GM23248 (cell line): ENCODE measurements around the gene WDR73. TPM values are rescaled to one million over a fixed set of nuclear protein-coding genes. Genes with fewer than 3 reads are reported as not detected.

ENCODE experiments used
- DNase-seq: peaks from one replicate; pipeline ENCODE4 v3.0.0-alpha.2; 2015
- H2AFZ ChIP-seq: fragments of 200-600 bp; sonication (generic); 2 replicates; pipeline ENCODE4 v1.6.1; 2016; ENCODE audit warnings: antibody characterized with exemption
- H3F3A ChIP-seq: fragments of 200-600 bp; sonication (generic); 2 replicates; pipeline ENCODE4 v1.6.1; 2016; ENCODE audit warnings: mild to moderate bottlenecking, antibody characterized with exemption, mixed run types; ENCODE audit not compliant: insufficient read depth
- H3K27ac ChIP-seq: fragments of 200-600 bp; sonication (generic); 2 replicates; pipeline ENCODE4 v1.5.1; 2016; ENCODE audit warnings: mild to moderate bottlenecking
- H3K27me3 ChIP-seq: fragments of 200-600 bp; sonication (generic); replicated peaks from 2 replicates; pipeline ENCODE4 v1.6.1; 2016; ENCODE audit warnings: mild to moderate bottlenecking; ENCODE audit not compliant: insufficient read depth
- H3K36me3 ChIP-seq: fragments of 200-600 bp; sonication (generic); 2 replicates; pipeline ENCODE4 v1.6.1; 2016; ENCODE audit warnings: low read depth, mild to moderate bottlenecking
- H3K4me1 ChIP-seq: fragments of 200-600 bp; sonication (generic); 2 replicates; pipeline ENCODE4 v1.6.1; 2016; ENCODE audit warnings: mild to moderate bottlenecking; ENCODE audit not compliant: insufficient read depth
- H3K4me2 ChIP-seq: fragments of 200-600 bp; sonication (generic); one replicate; pipeline ENCODE4 v1.6.1; 2016; ENCODE audit warnings: mild to moderate bottlenecking; ENCODE audit not compliant: unreplicated experiment
- H3K4me3 ChIP-seq: fragments of 200-600 bp; sonication (generic); 2 replicates; pipeline ENCODE4 v1.5.1; 2016; ENCODE audit warnings: mild to moderate bottlenecking
- H3K79me2 ChIP-seq: fragments of 200-600 bp; sonication (generic); 2 replicates; pipeline ENCODE4 v1.6.1; 2016; ENCODE audit warnings: mild to moderate bottlenecking; ENCODE audit not compliant: insufficient read depth
- H3K9ac ChIP-seq: fragments of 200-600 bp; sonication (generic); 2 replicates; pipeline ENCODE4 v1.6.1; 2016; ENCODE audit warnings: mild to moderate bottlenecking
- H3K9me2 ChIP-seq: fragments of 200-600 bp; sonication (generic); 2 replicates; pipeline ENCODE4 v1.6.1; 2016; ENCODE audit warnings: mixed run types, mild to moderate bottlenecking, moderate library complexity; ENCODE audit not compliant: insufficient read depth
- H3K9me3 ChIP-seq: fragments of 200-600 bp; sonication (generic); one replicate; pipeline ENCODE4 v1.6.1; 2017; ENCODE audit warnings: low read depth
- H4K20me1 ChIP-seq: fragments of 200-600 bp; sonication (generic); 2 replicates; pipeline ENCODE4 v1.6.0; 2016; ENCODE audit not compliant: insufficient read depth
- EZH2 ChIP-seq: fragments of 200-600 bp; sonication (generic); IDR thresholded peaks from 2 replicates; pipeline ENCODE4 v1.6.1; 2018; ENCODE audit warnings: antibody characterized with exemption, mild to moderate bottlenecking; ENCODE audit not compliant: insufficient read depth, poor library complexity, severe bottlenecking
- EZH2phosphoT487 ChIP-seq: fragments of 200-600 bp; sonication (generic); IDR thresholded peaks from 2 replicates; pipeline ENCODE4 v1.6.1; 2018; ENCODE audit warnings: antibody characterized with exemption, moderate library complexity, mild to moderate bottlenecking, low read depth; ENCODE audit not compliant: insufficient read depth
- WGBS, 2 experiments: methylation state at CpG; one replicate each; pipeline ENCODE4 v1.1.6; 2015 to 2017; ENCODE audit warnings: low lambda C conversion rate in 2 of 2, low coverage in 1 of 2; ENCODE audit errors: missing lambda C conversion rate in 2 of 2; 5-methylcytosine and 5-hydroxymethylcytosine counted together
- in situ Hi-C: fragments of 300-500 bp; cut with MboI; formaldehyde crosslinking; loops from 2 replicates; pipeline ENCODE4 v1.15.0; 2020
- polyA plus RNA-seq: library from polyadenylated mRNA; unstranded; fragments of >200 nt; fragmentation: Nextera tagmentation; extraction: Ambion mirVana; gene quantifications from 2 replicates; pipeline ENCODE4 v1.2.1, GENCODE V29; 2016
- total RNA-seq: library from RNA; depleted of rRNA; stranded (reverse); fragments of >200 nt; shearing (Covaris generic); gene quantifications from 2 replicates; pipeline ENCODE4 v1.2.3, GENCODE V29; 2014

The WDR73 gene
- total and polyA plus RNA-seq, 2 experiments from 2014 or later, result 25.6 to 26.0 TPM

- no peak overlapping the region for H2AFZ ChIP-seq
- TF ChIP-seq EZH2 (no peak), EZH2phosphoT487 (no peak)
- H3K4me2 ChIP-seq, result no peak overlapping the region
- H3K79me2 ChIP-seq, result no peaks in the 10 kb centered on the region
- in situ Hi-C loops, result no loop called here
- H3F3A ChIP-seq, result no peaks in the 10 kb centered on the region
- no peaks in the 10 kb centered on the region for H3K9me2 ChIP-seq
- 94 to 96% methylated on average over 14 of the region's 14 CpGs for WGBS, 2 experiments
- no peak overlapping the region for H3K9ac ChIP-seq
- no peaks in the 10 kb centered on the region for H3K36me3 ChIP-seq
- no peaks in the 10 kb centered on the region for H3K9me3 ChIP-seq
- no peak overlapping the region for H3K4me3 ChIP-seq
- no peaks in the 10 kb centered on the region for H4K20me1 ChIP-seq
- no peak for DNase-seq
- H3K4me1 ChIP-seq, result 0 out of 2 replicates have a peak, but pooled peaks cover 6% of the 10 kb centered on the region
- no peaks in the 10 kb centered on the region for H3K27me3 ChIP-seq
- no peak overlapping the region for H3K27ac ChIP-seq
These were observed 50.3 kb downstream of the WDR73 start for GRCh38 chr15:84603630-84604379.

GRCh38 chr15:84601555-84601838 lies 52.6 kb downstream of the WDR73 start:
- TF ChIP-seq EZH2, result no peak
- no peak for TF ChIP-seq EZH2phosphoT487
- H3K27me3 ChIP-seq, result no peaks in the 10 kb centered on the region
- WGBS, 2 experiments, result 2 to 4% methylated on average over 6 of the region's 6 CpGs
- no peak overlapping the region for H3K27ac ChIP-seq
- peak overlapping the region; percentile 100 for H2AFZ ChIP-seq
- peak overlapping the region; percentile 78 for H3K9ac ChIP-seq
- peak overlapping the region; percentile 91 for H3K4me3 ChIP-seq
- no peaks in the 10 kb centered on the region for H3K9me2 ChIP-seq
- H3K79me2 ChIP-seq, result no peaks in the 10 kb centered on the region
- peak; percentile 15 for DNase-seq
- no peaks in the 10 kb centered on the region for H3K9me3 ChIP-seq
- peak overlapping the region; percentile 66 for H3K4me2 ChIP-seq
- in situ Hi-C loops, result no loop called here
- H3K36me3 ChIP-seq, result no peaks in the 10 kb centered on the region
- no peaks in the 10 kb centered on the region for H4K20me1 ChIP-seq
- H3K4me1 ChIP-seq, result 0 out of 2 replicates have a peak, but pooled peaks cover 6% of the 10 kb centered on the region
- H3F3A ChIP-seq, result no peaks in the 10 kb centered on the region

DNA sequence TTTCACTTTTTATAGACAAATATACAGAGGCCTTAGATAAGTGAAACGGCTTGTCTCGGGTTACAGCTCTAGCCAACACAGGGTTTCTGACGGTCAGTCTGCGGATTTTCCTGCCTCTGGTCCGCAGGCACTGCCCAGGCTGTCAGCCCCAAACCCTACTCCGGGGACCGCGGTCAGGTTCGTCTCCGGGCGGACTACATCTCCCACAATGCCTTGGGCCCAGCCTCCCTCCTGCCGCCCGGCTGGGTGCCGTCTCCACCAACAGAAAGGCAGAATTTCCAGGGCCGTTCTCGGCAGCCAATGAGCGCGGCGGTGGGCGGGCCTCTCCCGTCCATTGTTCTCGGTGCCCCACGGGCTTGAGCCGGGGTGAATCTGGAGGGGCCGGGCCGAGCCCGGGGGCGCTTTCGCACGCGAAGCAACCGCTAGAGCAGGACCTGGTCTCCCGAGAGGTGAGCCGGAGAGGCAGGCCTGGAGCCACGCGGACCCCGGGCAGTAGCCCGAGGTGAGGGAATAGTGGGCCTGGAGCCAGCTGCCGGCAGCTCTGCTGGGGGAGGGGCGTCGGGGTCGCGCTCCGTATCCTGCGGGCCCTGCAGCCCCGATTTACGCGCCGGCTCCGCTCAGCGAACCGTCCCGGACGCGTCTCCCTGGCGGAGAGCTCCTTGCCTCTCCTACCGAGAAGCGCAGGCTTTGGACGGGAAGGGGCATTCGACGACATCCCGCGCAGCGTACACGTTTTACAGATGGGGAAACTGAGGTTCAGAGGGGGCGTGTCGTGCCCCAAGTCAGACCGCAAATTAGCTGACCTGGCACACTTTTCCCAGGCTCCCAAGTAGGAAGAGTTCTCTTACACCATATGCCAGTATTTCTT lies 53.2 kb downstream of the WDR73 start, which contains the start of gene ZSCAN2:
ZSCAN2 (plus strand) TSS at position 323 of the 868 bp plus-strand sequence. CDS start 2,919 bp downstream, outside the sequence.
- H2AFZ ChIP-seq, result peak within 1 kb of the TSS; percentile 100
- H3K9me3 ChIP-seq, result no peaks in the 10 kb centered on the region
- H3K79me2 ChIP-seq, result no peaks in the 10 kb centered on the region
- no peaks in the 10 kb centered on the region for H3K27me3 ChIP-seq
- H3K9ac ChIP-seq, result peak within 1 kb of the TSS; percentile 78
- WGBS, 2 experiments, result 1 to 2% methylated on average over 54 to 62 of the region's 68 CpGs
- H3K36me3 ChIP-seq, result no peaks in the 10 kb centered on the region
- TF ChIP-seq EZH2phosphoT487, result no peak
- DNase-seq, result peak; percentile 98
- H3K4me1 ChIP-seq, result 0 out of 2 replicates have a peak, but pooled peaks cover 6% of the 10 kb centered on the region
- H3F3A ChIP-seq, result no peaks in the 10 kb centered on the region
- peak within 1 kb of the TSS; percentile 91 for H3K4me3 ChIP-seq
- peak within 1 kb of the TSS; percentile 91 for H3K4me2 ChIP-seq
- H4K20me1 ChIP-seq, result no peaks in the 10 kb centered on the region
- in situ Hi-C loops, result no loop called here
- peak within 1 kb of the TSS; percentile 18; the same call in 1 of the 2 replicates for H3K27ac ChIP-seq
- H3K9me2 ChIP-seq, result no peaks in the 10 kb centered on the region

DNA sequence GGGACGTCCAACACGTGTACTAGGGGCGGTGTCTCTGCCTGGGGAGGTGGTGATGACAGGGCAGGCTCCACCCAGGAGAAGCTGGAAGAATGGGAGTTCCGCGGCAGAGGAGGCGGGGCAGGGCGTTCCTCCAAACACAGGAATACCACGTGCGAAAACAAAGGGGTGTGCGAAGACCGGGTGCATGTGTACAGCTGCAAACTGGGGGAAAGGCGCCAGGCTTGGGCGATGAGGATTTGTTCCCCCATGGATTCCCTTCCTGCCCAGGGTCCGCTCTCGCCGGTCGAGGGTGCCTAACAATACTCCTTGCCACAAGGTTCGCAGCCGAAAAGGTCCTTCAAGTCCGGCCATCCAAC lies 53.8 kb downstream of the WDR73 start:
- Histone ChIP-seq H3K4me3 (peak overlapping the region; percentile 91), H3K27ac (peak overlapping the region; percentile 18; the same call in 1 of the 2 replicates), H3K9me2 (no peaks in the 10 kb centered on the region), H3K36me3 (no peaks in the 10 kb centered on the region), H3K9me3 (no peaks in the 10 kb centered on the region), H4K20me1 (no peaks in the 10 kb centered on the region), H3K9ac (peak overlapping the region; percentile 78), H3K27me3 (no peaks in the 10 kb centered on the region), H3K4me1 (0 out of 2 replicates have a peak, but pooled peaks cover 6% of the 10 kb centered on the region), H2AFZ (peak overlapping the region; percentile 100), H3K79me2 (no peaks in the 10 kb centered on the region), H3K4me2 (peak overlapping the region; percentile 91), H3F3A (no peaks in the 10 kb centered on the region)
- in situ Hi-C loops, result no loop called here
- peak; percentile 96 for DNase-seq
- WGBS, 2 experiments, result 0 to 1% methylated on average over 20 of the region's 20 CpGs
- TF ChIP-seq EZH2phosphoT487 (no peak), EZH2 (no peak)
